Brain microvascular endothelial cell (primary cell): ENCODE data around the gene HHATL.

Experiments
- DNase-seq: peaks from one replicate; pipeline ENCODE4 v3.0.0-alpha.2; 2020
- H3K27ac ChIP-seq: fragments of 250-450 bp; sonication (Bioruptor Pico); 2 replicates; pipeline ENCODE4 v1.5.1; 2020; ENCODE audit warnings: mild to moderate bottlenecking, moderate library complexity
- H3K27me3 ChIP-seq: fragments of 250-450 bp; sonication (Bioruptor Pico); replicated peaks from 2 replicates; pipeline ENCODE4 v1.5.1; 2020; ENCODE audit warnings: mild to moderate bottlenecking
- H3K36me3 ChIP-seq: fragments of 250-450 bp; sonication (Bioruptor Pico); replicated peaks from 2 replicates; pipeline ENCODE4 v1.5.1; 2020; ENCODE audit warnings: mild to moderate bottlenecking
- H3K4me3 ChIP-seq: 2 replicates; pipeline ENCODE4 v1.5.1; 2011; ENCODE audit warnings: low read depth, mild to moderate bottlenecking, control low read depth, low read length, moderate library complexity
- CTCF ChIP-seq: IDR thresholded peaks from 2 replicates; pipeline ENCODE4 v1.5.1; 2011; ENCODE audit warnings: low read depth, mild to moderate bottlenecking, moderate library complexity, low read length, control low read depth, inconsistent platforms; ENCODE audit errors: missing control alignments
- in situ Hi-C: cut with HindIII; loops from 2 replicates; pipeline ENCODE4 v1.10.0; 2017; ENCODE audit warnings: low sequenced_read_pairs, low pct_ligation_motif_present

The HHATL gene

GRCh38 chr3:42667523-42668412 lies 34.8 kb downstream of the HHATL start:
- Histone ChIP-seq H3K27me3 (no peaks in the 10 kb centered on the region), H3K4me3 (no peak overlapping the region), H3K36me3 (no peaks in the 10 kb centered on the region), H3K27ac (no peak overlapping the region)
- no peak for TF ChIP-seq CTCF
- no peak for DNase-seq
- in situ Hi-C loops = no loop called here

- no peak for TF ChIP-seq CTCF
- in situ Hi-C loops = no loop called here
- DNase-seq = no peak
- Histone ChIP-seq H3K36me3 (peaks cover under 1% of the 10 kb centered on the region), H3K27ac (no peak overlapping the region), H3K27me3 (no peaks in the 10 kb centered on the region), H3K4me3 (no peak overlapping the region)
These were observed 35.5 kb downstream of the HHATL start for GRCh38 chr3:42667096-42667522.

GRCh38 chr3:42666577-42666998 lies 36.0 kb downstream of the HHATL start:
- H3K36me3 ChIP-seq = peaks cover 6% of the 10 kb centered on the region
- no peak overlapping the region for H3K4me3 ChIP-seq
- no peak overlapping the region for H3K27ac ChIP-seq
- in situ Hi-C loops = no loop called here
- no peak for DNase-seq
- H3K27me3 ChIP-seq = no peaks in the 10 kb centered on the region
- TF ChIP-seq CTCF = no peak

GRCh38 chr3:42666022-42666421 lies 36.6 kb downstream of the HHATL start:
- Histone ChIP-seq H3K27me3 (no peaks in the 10 kb centered on the region), H3K36me3 (peaks cover 11% of the 10 kb centered on the region), H3K27ac (no peak overlapping the region), H3K4me3 (no peak overlapping the region)
- TF ChIP-seq CTCF = no peak
- no peak for DNase-seq
- in situ Hi-C loops = no loop called here

- no peak for DNase-seq
- in situ Hi-C loops = no loop called here
These were observed 37.3 kb downstream of the HHATL start for GRCh38 chr3:42665050-42665878.

More at GRCh38 chr3:42665050-42665878, 37.3 kb downstream of the HHATL start:
- H3K27me3 ChIP-seq = no peaks in the 10 kb centered on the region
- peaks cover 11% of the 10 kb centered on the region for H3K36me3 ChIP-seq
- H3K4me3 ChIP-seq = no peak overlapping the region
- H3K27ac ChIP-seq = no peak overlapping the region
- no peak for TF ChIP-seq CTCF
